H54 (cell line): ENCODE measurements around the gene TBC1D2B.
"Not testable (repeated sequence)": the region's sequence is repeated elsewhere in the genome, so short reads cannot be mapped to it uniquely, and the experiment has no call there.

ENCODE experiments used
- DNase-seq: peaks from one replicate; pipeline ENCODE4 v3.0.0; 2011; ENCODE audit warnings: low spot score, mixed read lengths; ENCODE audit not compliant: insufficient read length
- FAIRE-seq: peaks from 3 replicates; lab custom pipeline; 2011; peaks lifted over from hg19 to GRCh38; lab: Jason Lieb, UNC
- POLR2A ChIP-seq: IDR thresholded peaks from 2 replicates; pipeline ENCODE4 v1.6.1; 2011; ENCODE audit warnings: low read depth, mild to moderate bottlenecking, low read length

Gene TBC1D2B

DNA sequence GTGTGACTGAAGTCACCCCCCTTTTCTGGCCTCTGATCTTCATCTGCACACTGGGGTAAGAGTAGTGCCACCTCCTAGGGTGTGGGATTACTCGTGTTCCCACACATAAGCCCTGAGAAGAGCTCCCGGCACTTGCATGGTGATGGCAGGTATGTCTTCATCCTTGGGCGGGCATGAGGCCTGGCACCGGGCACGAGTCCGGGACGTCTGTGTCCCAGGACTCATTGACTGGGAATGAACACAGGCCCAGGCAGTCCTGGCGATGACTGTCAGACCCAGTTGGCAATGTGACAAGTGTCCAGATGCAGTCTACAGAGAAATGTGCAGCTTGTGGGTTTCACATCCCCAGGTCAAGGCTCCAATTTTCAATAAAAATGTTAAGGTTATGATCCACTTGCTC is 78.9 kb downstream of the TBC1D2B start:
- no peak for DNase-seq
- FAIRE-seq = no peak
- TF ChIP-seq POLR2A = no peak

DNA sequence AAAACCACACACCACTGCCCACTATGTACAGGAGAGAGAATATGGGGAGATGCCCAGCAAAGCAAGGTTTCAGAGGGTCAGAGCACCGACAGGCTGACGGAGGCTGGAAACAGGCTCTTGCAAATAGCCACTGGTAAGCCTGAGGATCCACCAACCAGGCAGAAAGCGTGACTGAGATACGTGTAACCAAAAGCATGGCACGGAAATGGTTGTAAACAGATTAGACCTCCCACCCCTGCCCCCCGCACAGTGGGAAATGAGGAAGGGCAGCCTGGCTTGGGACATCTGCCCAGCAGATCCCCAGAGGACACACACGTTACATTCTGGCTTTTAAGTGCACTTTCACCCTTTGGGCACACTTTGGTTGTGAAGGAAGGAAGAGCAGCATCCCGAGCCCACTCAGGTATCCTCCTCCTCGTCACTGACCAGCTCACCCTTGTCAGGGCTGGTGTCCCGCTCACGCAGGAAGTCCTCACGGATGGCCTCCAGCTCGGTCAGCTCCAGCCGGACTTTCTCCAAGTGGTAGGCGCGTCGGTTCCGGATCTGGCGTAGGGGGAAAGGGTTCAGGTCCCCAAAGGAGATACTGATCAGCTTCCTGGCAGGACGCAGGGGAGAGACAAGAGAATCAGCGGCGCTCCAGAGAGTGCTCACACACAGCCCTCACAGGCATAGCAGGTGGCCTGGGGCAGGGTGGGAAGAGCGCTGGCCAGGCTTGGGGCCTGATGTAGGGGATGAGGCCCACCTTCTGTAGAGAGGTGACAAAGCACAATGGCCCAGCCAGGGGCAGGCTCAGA is 79.6 kb downstream of the TBC1D2B start:
- not testable (repeated sequence) for FAIRE-seq

DNA sequence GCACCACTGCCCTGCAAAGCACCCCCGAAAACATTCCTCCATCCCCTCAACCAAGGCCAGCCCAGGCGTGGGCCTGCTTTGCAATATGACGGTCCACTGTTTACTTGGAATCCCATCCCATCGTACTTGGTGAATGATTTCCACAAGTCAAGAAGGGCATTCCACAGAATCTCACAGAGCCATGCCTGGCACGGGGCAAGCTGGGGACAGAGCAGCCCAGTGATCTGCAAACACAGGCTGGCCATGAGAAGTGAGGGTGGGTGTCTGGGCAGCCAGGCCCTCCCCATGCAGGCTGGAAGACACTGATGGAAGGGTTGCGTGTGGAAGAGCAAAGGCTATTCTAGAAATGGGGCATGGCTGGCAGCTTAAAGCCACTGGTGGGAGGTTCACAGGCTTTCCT is 80.3 kb downstream of the TBC1D2B start:
- not testable (repeated sequence) for FAIRE-seq, DNase-seq

More for the DNA sequence above, 79.6 kb downstream of the TBC1D2B start:
- DNase-seq = not testable (repeated sequence)

DNA sequence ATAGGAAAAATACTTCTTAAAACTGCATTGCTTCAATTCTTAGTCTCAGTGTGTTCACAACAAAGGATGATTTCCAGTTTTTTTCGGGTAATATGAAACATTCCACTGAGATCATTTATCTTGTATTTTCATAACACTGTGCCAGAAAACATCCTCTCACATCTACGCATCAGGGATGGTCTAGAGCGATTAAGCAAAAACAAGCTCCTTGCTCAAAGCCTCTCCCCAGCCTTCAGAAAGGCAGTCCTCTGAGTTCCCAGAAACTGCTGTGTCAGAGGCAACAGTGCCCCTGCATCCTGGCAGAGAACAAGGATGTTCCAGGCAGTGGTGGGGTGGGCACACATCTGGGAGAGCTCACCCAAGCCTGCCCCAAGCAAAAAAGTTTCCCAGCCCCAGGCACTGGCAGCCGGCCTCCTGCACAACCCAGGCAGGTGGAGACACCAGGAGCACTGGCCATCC is 80.8 kb downstream of the TBC1D2B start:
- not testable (repeated sequence) for DNase-seq, FAIRE-seq

DNA sequence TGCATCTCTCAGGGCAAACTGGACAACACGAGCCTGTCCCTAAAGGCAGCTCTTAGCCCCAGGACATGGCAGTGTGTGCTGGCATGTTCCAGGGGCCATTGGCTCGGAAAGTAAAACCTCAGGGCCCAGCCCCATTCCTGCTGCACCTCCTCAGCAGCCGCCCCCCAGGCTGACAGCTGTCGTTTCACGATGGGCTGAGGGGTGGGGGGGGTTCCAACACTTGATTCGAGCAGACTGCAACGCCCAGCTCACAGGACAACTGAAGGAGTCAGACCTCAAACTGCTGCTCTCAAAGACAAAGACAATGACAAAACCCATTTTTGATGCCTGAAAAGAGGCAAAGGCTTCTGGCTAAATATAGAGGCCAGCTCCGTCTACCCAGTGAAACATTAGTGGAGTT is 81.3 kb downstream of the TBC1D2B start:
- not testable (repeated sequence) for FAIRE-seq, DNase-seq

DNA sequence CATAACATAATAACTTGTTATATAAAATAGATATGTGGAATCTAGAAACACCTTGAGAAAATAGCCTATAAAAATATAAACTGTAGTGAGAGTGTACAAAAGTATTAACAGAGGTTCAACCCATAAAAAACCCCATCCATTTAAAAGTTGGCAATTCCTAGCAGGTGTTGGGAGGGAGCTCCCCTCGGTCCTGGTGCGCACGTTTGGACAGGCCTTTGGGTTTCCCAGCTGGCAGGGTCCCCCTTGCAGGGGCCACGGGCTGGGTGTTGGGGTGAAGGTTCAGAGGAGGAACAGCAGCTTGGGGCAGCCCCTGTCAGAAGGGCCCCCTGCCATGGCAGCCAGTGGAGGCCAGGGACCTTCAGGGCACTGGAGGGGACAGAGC is 82.0 kb downstream of the TBC1D2B start:
- DNase-seq, FAIRE-seq: not testable (repeated sequence)

DNA sequence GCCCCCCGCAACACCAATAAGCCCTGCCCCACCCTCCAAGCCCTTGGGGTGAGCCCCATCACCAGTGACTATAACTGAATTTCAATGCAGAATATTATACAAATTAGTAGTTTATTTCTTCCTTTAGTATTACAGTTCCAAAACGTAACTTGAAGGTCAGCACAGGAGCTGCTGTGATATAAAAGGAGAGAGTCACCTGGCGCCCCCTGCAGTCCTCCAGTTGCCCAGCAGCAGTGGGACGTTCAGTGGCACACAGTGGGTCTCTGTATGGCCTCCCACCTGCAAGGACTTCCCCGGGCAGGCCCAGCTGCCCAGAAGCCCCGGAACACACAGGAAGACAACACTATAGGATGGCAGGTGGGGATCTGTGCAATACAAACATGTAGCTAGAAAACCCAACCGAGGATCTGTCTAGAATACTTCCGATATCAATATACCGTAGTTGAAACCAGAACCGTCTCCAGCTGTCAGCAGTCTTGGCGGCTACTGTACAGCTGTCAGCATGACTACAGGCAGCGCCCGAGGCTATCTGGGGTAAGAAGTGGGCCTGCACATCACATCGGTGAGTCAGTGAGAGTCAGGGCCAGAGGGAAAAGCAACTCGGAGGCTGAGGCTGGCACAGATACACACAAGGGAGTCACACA is 82.5 kb downstream of the TBC1D2B start:
- not testable (repeated sequence) for DNase-seq, FAIRE-seq

DNA sequence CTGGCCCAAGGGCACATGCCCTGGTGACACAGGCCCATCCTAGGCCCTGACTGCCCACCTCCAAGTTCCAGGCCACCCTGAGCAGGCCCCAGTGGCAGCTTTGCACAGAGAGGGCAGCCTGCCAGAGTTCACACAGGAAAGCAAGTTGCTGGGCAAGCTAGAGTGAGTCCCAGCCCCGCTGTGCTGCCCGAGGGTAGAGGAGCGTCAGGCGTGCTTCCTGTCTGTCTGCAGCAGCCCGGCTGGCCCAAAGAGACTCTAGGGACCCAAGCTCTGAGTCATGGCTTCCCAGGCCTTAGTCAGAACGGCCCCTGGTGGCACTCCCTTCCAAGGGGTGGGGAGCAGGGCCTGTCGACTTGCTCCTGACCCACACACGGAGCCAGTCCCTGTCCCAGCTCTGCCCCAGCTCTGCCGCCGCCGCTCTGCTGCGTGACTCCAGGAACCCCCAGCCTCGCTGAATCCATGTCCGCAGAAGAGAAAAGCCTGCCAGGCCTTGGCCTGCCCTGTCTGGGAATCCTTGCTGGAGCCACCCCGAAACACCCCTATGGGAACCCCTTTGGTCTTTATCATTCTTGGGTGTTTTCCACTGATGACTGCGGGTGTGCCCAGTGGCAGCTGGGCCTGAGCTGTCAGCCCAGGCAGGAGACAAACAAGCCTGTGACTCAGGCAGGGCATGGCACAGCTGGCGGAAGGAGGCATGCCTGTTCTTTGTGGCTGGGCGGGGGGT is 83.4 kb downstream of the TBC1D2B start:
- not testable (repeated sequence) for FAIRE-seq
- peak; percentile 41 for DNase-seq

DNA sequence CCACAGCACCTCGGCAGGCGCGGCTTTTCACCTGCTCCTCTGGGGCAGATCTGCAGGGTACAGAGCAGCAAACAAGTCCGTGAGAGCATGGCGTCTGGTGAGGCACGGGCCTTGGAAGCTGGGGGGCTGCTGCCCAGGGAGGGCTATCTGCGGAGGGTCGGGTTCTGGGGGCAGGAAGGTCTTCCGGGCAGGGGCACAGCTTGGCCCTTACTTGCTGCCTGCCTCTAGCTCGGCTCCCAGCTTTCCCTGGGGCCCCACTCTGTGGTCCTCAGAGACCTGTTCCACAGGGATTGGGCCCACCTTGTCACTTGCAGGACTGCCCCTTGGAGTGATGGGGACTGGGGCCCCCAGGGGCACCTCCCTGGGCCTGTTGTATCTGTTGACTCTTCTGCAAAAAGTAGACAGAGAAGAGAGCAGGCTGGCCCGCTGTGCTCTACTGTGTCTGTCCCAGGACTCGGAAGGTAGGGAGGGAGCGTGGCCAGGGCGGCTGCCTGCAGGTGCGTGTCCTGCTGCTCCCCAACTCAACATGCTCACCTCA is 84.1 kb downstream of the TBC1D2B start:
- no peak for TF ChIP-seq POLR2A
- no peak for FAIRE-seq
- DNase-seq = no peak

DNA sequence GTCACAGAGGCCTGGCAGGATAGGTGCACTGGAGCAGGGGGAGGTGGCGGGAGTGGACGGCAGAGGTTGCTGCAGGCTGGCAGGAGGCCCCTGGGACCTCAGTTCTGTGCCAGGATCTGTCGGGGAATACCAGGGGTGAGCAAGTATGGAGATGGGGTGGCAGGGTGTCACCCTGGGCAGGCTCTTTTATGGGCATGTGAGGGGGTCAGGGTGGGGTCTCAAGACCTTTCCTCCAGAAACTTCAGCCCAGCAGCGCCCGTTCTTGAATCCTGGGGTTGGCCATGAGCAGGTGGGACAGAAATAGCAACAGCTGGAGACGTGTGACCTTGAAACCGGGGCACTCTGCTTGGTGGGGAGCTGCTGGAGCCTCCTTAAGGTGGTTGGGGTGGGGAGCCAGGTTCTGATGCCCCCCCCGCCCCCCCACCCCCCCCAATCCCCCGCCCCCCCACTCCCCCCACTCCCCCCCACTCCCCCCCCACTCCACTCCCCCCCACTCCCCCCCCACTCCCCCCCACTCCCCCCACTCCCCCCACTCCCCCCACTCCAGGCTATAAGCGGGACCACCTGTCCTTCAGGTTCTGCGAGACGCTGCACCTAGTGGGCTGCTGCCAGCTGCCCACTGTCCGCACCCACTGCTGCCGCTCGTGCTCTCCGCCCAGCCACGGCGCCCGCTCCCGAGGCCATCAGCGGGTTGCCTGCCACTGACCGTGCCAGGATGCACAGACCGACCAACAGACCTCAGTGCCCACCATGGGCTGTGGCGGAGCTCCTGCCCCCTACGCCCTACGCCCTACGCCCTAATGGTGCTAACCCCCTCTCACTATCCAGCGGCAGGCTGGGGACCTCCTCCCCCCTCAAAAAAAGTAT is 84.9 kb downstream of the TBC1D2B start:
- no peak for DNase-seq
- TF ChIP-seq POLR2A = no peak
- FAIRE-seq = no peak

DNA sequence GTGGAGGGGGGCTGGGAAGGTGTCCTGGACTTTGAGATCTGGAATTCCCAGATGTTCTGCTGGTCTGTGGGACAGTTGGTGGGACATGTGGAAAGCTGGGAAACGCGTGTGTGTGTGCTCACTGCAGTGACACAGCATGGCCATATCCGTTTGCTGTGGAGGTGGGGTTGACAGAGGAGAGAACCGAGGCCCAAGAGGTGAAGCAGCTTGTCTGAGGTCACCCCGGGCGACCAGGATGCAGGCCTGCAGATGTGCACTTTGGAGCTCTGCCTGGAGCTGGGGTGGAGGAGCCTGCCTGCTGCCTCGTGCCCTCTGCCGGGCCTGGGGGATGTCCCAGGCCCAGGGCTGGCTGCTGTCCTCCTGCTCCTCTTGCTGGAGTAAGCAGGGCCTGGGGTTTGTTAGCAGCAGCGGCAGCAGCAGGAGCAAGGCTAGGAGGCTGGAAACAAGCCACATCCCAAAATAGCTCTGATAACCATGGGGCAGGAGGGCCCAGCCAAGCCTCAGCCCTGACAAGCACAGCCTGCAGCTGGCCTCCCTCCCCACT is 85.8 kb downstream of the TBC1D2B start:
- not testable (repeated sequence) for FAIRE-seq, DNase-seq

DNA sequence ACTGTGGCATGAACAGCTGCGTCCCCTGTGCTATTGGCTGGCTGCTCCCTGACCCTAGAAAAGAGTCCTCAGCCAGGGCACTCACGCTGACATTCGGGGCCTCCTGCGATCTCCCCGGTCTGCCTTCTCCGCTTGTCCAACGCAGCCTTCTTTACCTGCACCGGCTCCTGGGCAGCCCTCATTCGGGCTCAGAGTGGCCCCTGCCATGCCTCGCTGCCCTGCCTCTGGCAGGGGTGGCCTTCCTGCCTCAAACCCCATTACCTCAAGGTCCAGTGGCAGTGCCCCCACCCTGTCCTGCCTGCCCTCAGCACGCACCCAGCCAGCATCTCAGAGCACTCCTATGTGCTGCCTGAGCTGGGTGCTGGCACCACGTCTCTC is 86.5 kb downstream of the TBC1D2B start:
- FAIRE-seq = no peak
- no peak for TF ChIP-seq POLR2A

DNA sequence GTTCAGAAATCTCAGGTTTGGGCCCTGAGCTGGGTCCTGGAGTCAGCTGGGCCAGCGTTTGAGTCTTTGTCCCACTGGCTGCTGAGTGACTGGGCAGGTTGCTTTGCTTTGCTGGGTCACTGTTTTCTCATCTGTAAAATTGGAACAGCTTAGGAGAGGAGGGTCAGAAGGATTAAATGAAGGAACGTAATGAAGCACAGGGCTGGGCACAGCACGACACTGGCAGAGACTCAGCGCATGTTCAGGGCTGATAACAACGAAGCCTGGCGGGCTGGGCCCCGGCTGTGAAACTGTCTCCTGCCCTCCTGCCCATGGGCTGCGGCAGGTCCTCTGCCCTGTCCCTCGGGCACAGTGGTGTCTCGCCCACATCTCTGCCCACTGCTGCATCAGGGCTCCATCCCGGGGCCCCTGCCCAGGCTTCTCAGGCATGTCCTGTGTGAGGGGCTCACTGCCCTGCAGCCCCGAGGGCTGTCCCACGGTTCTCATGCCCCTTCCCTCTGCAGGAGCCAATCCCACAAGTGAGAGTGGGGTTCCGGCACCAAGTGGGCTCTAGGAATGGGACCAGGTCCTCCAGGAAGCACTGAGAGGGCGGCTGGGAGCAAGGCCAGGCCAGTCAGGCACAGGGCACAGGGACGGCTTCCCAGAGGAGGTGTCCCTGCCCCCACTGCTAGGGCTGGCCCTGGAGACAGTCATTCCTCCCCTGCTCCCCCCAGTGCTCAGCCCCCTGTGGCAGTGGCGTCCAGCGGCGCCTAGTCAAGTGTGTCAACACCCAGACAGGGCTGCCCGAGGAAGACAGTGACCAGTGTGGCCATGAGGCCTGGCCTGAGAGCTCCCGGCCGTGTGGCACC is 88.0 kb downstream of the TBC1D2B start:
- no peak for TF ChIP-seq POLR2A
- no peak for FAIRE-seq
- DNase-seq = no peak

More for the DNA sequence above, 86.5 kb downstream of the TBC1D2B start:
- no peak for DNase-seq
